ENCODE measurements around the gene OVAAL. TPM values are rescaled to one million over a fixed set of nuclear protein-coding genes. Genes with fewer than 3 reads are reported as not detected.

Gene OVAAL
- total and polyA plus RNA-seq, 2 of the 8 experiments (the other 6 are each of a cell fraction or from before 2014, with no cell fraction given), result not detected

DNA sequence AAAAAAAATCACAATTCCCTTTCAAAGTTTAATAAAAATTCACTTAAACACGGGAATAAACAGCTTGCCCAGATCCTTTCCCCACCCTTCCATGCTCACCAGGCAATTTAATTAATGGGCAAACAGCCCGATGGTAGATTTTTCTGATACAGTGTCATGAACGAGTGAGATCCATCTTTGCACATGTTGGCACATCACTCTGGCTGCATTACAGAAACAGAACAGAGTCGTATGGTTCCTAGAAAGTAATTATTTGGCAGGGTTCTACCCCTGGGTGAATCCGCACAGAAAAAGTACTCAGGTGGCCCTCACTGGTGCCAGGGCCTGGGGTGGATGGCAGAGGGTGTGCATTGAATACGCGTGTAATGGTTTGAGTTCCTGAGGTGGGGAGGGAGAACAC is 24.6 kb upstream of the OVAAL start:
- Histone ChIP-seq H3K27ac (ENCODE audit: low read depth, low read length) (no peak overlapping the region), H3K56ac (replicated peaks; ENCODE audit: insufficient read length, low read depth, low read length) (no peak overlapping the region), H3K4me2 (ENCODE audit: insufficient read depth in 1 of 2, low read depth in 2 of 2, low read length in 2 of 2) (no peak overlapping the region), H3K27me3 (replicated peaks in 1 of 4; ENCODE audit: control insufficient read depth in 3 of 4, extremely low read depth in 1 of 4, insufficient read depth in 3 of 4, low read length in 3 of 4) (no peaks in the 10 kb centered on the region), H3K79me2 (ENCODE audit: control insufficient read depth in 1 of 2, insufficient read depth in 2 of 2, low read length in 2 of 2) (no peaks in the 10 kb centered on the region), H3K4me1 (replicated peaks in 1 of 4; ENCODE audit: control insufficient read depth in 3 of 4, insufficient read depth in 4 of 4, low read length in 3 of 4) (peaks cover 0 to 2% (median 0%) of the 10 kb centered on the region in 4 experiments; a peak in 2 of 7 replicates), H2BK12ac (ENCODE audit: low read depth, low read length) (no peak overlapping the region), H2AK5ac (ENCODE audit: low read depth, low read length) (no peak overlapping the region), H2BK15ac (ENCODE audit: low read length) (no peak overlapping the region), H3K4me3 (ENCODE audit: extremely low read depth in 1 of 4, insufficient read depth in 2 of 4, low read depth in 3 of 4, low read length in 4 of 4) (no peak overlapping the region), H3K18ac (ENCODE audit: extremely low read depth, low read length) (no peak overlapping the region), H3K4ac (replicated peaks; ENCODE audit: insufficient read length, low read depth, low read length) (no peak overlapping the region), H2BK20ac (ENCODE audit: low read length) (no peak overlapping the region), H4K20me1 (replicated peaks in 1 of 2; ENCODE audit: control insufficient read depth in 1 of 2, insufficient read depth in 2 of 2, low read length in 2 of 2) (no peaks in the 10 kb centered on the region), H4K5ac (ENCODE audit: insufficient read length, low read depth, low read length) (no peak overlapping the region), H4K8ac (ENCODE audit: extremely low read depth, insufficient read depth, low read length) (no peak overlapping the region), H2BK120ac (replicated peaks; ENCODE audit: low read depth, low read length) (no peak overlapping the region), H3K9ac (replicated peaks in 1 of 4; ENCODE audit: extremely low read depth in 1 of 4, low read depth in 3 of 4, low read length in 3 of 4) (no peak overlapping the region), H3K14ac (ENCODE audit: insufficient read length) (no peak overlapping the region), H3K23me2 (ENCODE audit: low read depth, low read length) (no peaks in the 10 kb centered on the region), H3K79me1 (ENCODE audit: low read depth, low read length) (no peaks in the 10 kb centered on the region), H3K23ac (ENCODE audit: insufficient read length) (no peak overlapping the region), H2AFZ (ENCODE audit: low read length) (0 out of 2 replicates have a peak overlapping the region, but pooled peaks have one; percentile 88), H3K36me3 (ENCODE audit: control insufficient read depth in 2 of 4, insufficient read depth in 4 of 4, low read length in 3 of 4) (no peaks in the 10 kb centered on the region), H2BK5ac (ENCODE audit: low read depth, low read length) (no peak overlapping the region), H3K9me3 (ENCODE audit: insufficient read depth in 2 of 2, low read depth in 1 of 2, low read length in 1 of 2) (no peaks in the 10 kb centered on the region), H4K91ac (replicated peaks; ENCODE audit: insufficient read length, low read length) (no peak overlapping the region)
- 89% methylated on average over 7 of the region's 7 CpGs; no CpG with 5 or more reads in 1 of the 2 experiments for WGBS, 2 experiments (ENCODE audit: extremely low coverage in 1 of 2, insufficient coverage in 1 of 2, insufficient read length in 1 of 2, insufficient replicate concordance in 2 of 2, low coverage in 1 of 2, low lambda C conversion rate in 2 of 2, missing lambda C conversion rate in 1 of 2)
- POLR2A ChIA-PET (ENCODE audit: partially characterized antibody), result no interaction called here
- TF ChIP-seq TBP (IDR thresholded peaks at IDR 0.05; ENCODE audit: low read depth, low read length), result no peak
- TF ChIP-seq, protein P1, sequence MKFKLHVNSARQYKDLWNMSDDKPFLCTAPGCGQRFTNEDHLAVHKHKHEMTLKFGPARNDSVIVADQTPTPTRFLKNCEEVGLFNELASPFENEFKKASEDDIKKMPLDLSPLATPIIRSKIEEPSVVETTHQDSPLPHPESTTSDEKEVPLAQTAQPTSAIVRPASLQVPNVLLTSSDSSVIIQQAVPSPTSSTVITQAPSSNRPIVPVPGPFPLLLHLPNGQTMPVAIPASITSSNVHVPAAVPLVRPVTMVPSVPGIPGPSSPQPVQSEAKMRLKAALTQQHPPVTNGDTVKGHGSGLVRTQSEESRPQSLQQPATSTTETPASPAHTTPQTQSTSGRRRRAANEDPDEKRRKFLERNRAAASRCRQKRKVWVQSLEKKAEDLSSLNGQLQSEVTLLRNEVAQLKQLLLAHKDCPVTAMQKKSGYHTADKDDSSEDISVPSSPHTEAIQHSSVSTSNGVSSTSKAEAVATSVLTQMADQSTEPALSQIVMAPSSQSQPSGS (IDR thresholded peaks at IDR 0.05; ENCODE audit: low read length), result no peak
- TF ChIP-seq CBX8 (IDR thresholded peaks at IDR 0.05; ENCODE audit: borderline replicate concordance, low read depth, low read length), result no peak
- no peak for TF ChIP-seq HDAC2 (IDR thresholded peaks at IDR 0.05; ENCODE audit: borderline replicate concordance in 1 of 2, low read depth in 2 of 2, low read length in 2 of 2)
- no peak for TF ChIP-seq CTBP2 (IDR thresholded peaks at IDR 0.05; ENCODE audit: borderline replicate concordance, insufficient read depth, insufficient read length, low read length)
- TF ChIP-seq EZH2 (IDR thresholded peaks at IDR 0.05; ENCODE audit: low read depth, low read length, severe bottlenecking), result no peak
- TF ChIP-seq RFX5 (IDR thresholded peaks at IDR 0.05; ENCODE audit: borderline replicate concordance, low read depth, low read length), result no peak
- TF ChIP-seq RAD21 (IDR thresholded peaks at IDR 0.05 in 1 of 2, conservative IDR thresholded peaks at IDR 0.05 in 1 of 2; ENCODE audit: low read depth in 2 of 2, low read length in 2 of 2), result no peak
- no peak for TF ChIP-seq KDM5A (IDR thresholded peaks at IDR 0.05; ENCODE audit: low read length)
- no peak for TF ChIP-seq ASH2L (IDR thresholded peaks at IDR 0.05; ENCODE audit: low read length)
- DNase-seq (ENCODE audit: low read depth in 1 of 2, low spot score in 2 of 2), result no peak
- CTCF ChIA-PET (ENCODE audit: partially characterized antibody), result interaction anchor here (0.6 to 8.5 kb wide), 6 partner anchors 16 to 329 kb away, joined by 3 to 77 read pairs (median 4); partner anchors contain the start of gene ACBD6
- no peak for FAIRE-seq
